Endothelial cell of umbilical vein (primary cell): Measurements from ENCODE around the gene DAAM1. TPM values are rescaled to one million over a fixed set of nuclear protein-coding genes. Genes with fewer than 3 reads are reported as not detected.
A peak's percentile ranks its signal among the peaks of the same experiment; 100 is the strongest.

Source experiments
- BruUV-seq: library from RNA; stranded (reverse); fragments of 400-500 nt; replicated peaks from 2 replicates; lab custom pipeline; 2021; lab: Mats Ljungman, UMichigan
- CTCF ChIA-PET: fragments of 300-600, 350-600 bp; sonication (Branson Sonifier 250); formaldehyde crosslinking; loops from one replicate; lab custom pipeline; 2021; ENCODE audit warnings: antibody characterized with exemption, inconsistent platforms; lab: Charles Lee
- POLR2A ChIA-PET: fragments of 300-600, 350-600 bp; sonication (Branson Sonifier 250); formaldehyde crosslinking; loops from one replicate; lab custom pipeline; 2021; ENCODE audit warnings: antibody characterized with exemption, inconsistent platforms; lab: Charles Lee
- DNase-seq: peaks from one replicate; pipeline ENCODE4 v3.0.0-alpha.2; 2011; ENCODE audit warnings: low read depth, low spot score
- FAIRE-seq: peaks from 2 replicates; lab custom pipeline; 2011; peaks lifted over from hg19 to GRCh38; lab: Jason Lieb, UNC
- H2AFZ ChIP-seq: 2 replicates; pipeline ENCODE4 v1.6.0; 2012; ENCODE audit warnings: low read depth, low read length, control low read depth, inconsistent platforms
- H3K27ac ChIP-seq: 2 replicates; pipeline ENCODE4 v1.5.1; 2011; ENCODE audit warnings: low read depth, mild to moderate bottlenecking, control low read depth, low read length, moderate library complexity; ENCODE audit not compliant: insufficient read depth
- H3K27me3 ChIP-seq, 2 experiments: 2 replicates each; pipeline versions ENCODE4 v1.6.0 to v1.6.1; 2011; ENCODE audit warnings: low read length in 2 of 2, mixed read lengths in 1 of 2; ENCODE audit not compliant: control insufficient read depth in 2 of 2, insufficient read depth in 2 of 2
- H3K36me3 ChIP-seq, 2 experiments: 2 replicates in 1 of 2; 3 replicates in 1 of 2; pipeline ENCODE4 v1.5.1; 2011; ENCODE audit warnings: low read length in 2 of 2, mild to moderate bottlenecking in 1 of 2, moderate library complexity in 1 of 2; ENCODE audit not compliant: control insufficient read depth in 2 of 2, insufficient read depth in 2 of 2; ENCODE audit errors: extremely low read depth in 1 of 2
- H3K4me1 ChIP-seq: 3 replicates; pipeline ENCODE4 v1.5.1; 2011; ENCODE audit warnings: mild to moderate bottlenecking, low read length; ENCODE audit not compliant: control insufficient read depth, insufficient read depth; ENCODE audit errors: extremely low read depth
- H3K4me2 ChIP-seq: 2 replicates; pipeline ENCODE4 v1.6.1; 2011; ENCODE audit warnings: low read length, control low read depth, mixed read lengths; ENCODE audit not compliant: insufficient read depth
- H3K4me3 ChIP-seq, 3 experiments: fragments of 200-600 bp in 1 of 3; sonication (generic), shearing (Covaris generic) in 1 of 3; replicated peaks in 1 of 3; 2 replicates each; pipeline ENCODE4 v1.5.1; 2011 to 2016; ENCODE audit warnings: control low read depth in 3 of 3, low read length in 3 of 3, mild to moderate bottlenecking in 2 of 3, inconsistent platforms in 1 of 3, low read depth in 1 of 3, moderate library complexity in 1 of 3; ENCODE audit not compliant: insufficient read depth in 1 of 3
- H3K79me2 ChIP-seq: 2 replicates; pipeline ENCODE4 v1.6.0; 2012; ENCODE audit warnings: low read length, inconsistent platforms; ENCODE audit not compliant: control insufficient read depth, insufficient read depth
- H3K9ac ChIP-seq: replicated peaks from 2 replicates; pipeline ENCODE3; 2011; ENCODE audit warnings: low read length, control low read depth; ENCODE audit not compliant: insufficient read depth; ENCODE audit errors: extremely low read depth
- H3K9me1 ChIP-seq: replicated peaks from 3 replicates; pipeline ENCODE4 v1.6.0; 2011; ENCODE audit warnings: mild to moderate bottlenecking, low read length; ENCODE audit not compliant: control insufficient read depth, insufficient read depth; ENCODE audit errors: extremely low read depth
- H3K9me3 ChIP-seq: replicated peaks from 2 replicates; pipeline ENCODE4 v1.5.1; 2012; ENCODE audit warnings: low read length, inconsistent platforms; ENCODE audit not compliant: control insufficient read depth, insufficient read depth
- H4K20me1 ChIP-seq: replicated peaks from 2 replicates; pipeline ENCODE3; 2011; ENCODE audit warnings: mild to moderate bottlenecking, low read length; ENCODE audit not compliant: control insufficient read depth, insufficient read depth; ENCODE audit errors: extremely low read depth
- CTCF ChIP-seq, 2 donors: IDR thresholded peaks; 1 replicate in 1 of 2; 2 replicates in 1 of 2; pipeline ENCODE4 v1.5.1; 2011; ENCODE audit warnings: low read length in 2 of 2, mild to moderate bottlenecking in 2 of 2, moderate library complexity in 2 of 2, control low read depth in 1 of 2, inconsistent platforms in 1 of 2, low read depth in 1 of 2; ENCODE audit not compliant: insufficient read depth in 1 of 2; ENCODE audit errors: extremely low read depth in 1 of 2
- EZH2 ChIP-seq: IDR thresholded peaks from 2 replicates; pipeline ENCODE4 v1.6.1; 2012; ENCODE audit warnings: borderline replicate concordance, low read depth, mild to moderate bottlenecking, moderate library complexity, low read length, inconsistent platforms; ENCODE audit not compliant: severe bottlenecking
- FOS ChIP-seq: IDR thresholded peaks from 2 replicates; pipeline ENCODE4 v1.6.1; 2011; ENCODE audit warnings: mild to moderate bottlenecking, low read length, moderate library complexity, borderline replicate concordance; ENCODE audit not compliant: insufficient read depth
- GATA2 ChIP-seq: IDR thresholded peaks from 2 replicates; pipeline ENCODE4 v1.7.0; 2011; ENCODE audit warnings: low read depth, mild to moderate bottlenecking, moderate library complexity, mixed read lengths, low read length; ENCODE audit not compliant: insufficient read length, insufficient read depth
- JUN ChIP-seq: IDR thresholded peaks from 2 replicates; pipeline ENCODE4 v1.6.1; 2011; ENCODE audit warnings: borderline replicate concordance, low read depth; ENCODE audit not compliant: insufficient read length, insufficient read depth
- MAX ChIP-seq: IDR thresholded peaks from 2 replicates; pipeline ENCODE4 v1.6.1; 2011; ENCODE audit not compliant: insufficient read depth, insufficient read length
- MYC ChIP-seq: IDR thresholded peaks from one replicate; pipeline ENCODE4 v1.6.1; 2011; ENCODE audit warnings: mild to moderate bottlenecking, low read depth, low read length
- POLR2A ChIP-seq: IDR thresholded peaks from 2 replicates; pipeline ENCODE4 v1.6.1; 2012; ENCODE audit warnings: low read depth, mild to moderate bottlenecking, control low read depth, low read length
- POLR2AphosphoS5 ChIP-seq: IDR thresholded peaks from 2 replicates; pipeline ENCODE4 v1.6.1; 2012; ENCODE audit warnings: low read depth, mild to moderate bottlenecking, control low read depth, low read length, moderate library complexity; ENCODE audit not compliant: insufficient read depth
- dilution Hi-C: fragments of 300-500 bp; cut with MboI; formaldehyde crosslinking; loops from one replicate; pipeline ENCODE4 v1.15.0; 2019; ENCODE audit warnings: low sequenced_read_pairs; ENCODE audit not compliant: extremely low pct_ligation_motif_present
- intact Hi-C: fragments of 100-400 bp; cut with micrococcal nuclease; formaldehyde crosslinking; loops from one replicate; pipeline ENCODE4 v1.10.0; 2022
- polyA plus RNA-seq, 4 experiments: library from polyadenylated mRNA; depleted of rRNA in 3 of 4; stranded (reverse) in 3 of 4; unstranded in 1 of 4; fragments of >200 nt; gene quantifications; 2 replicates each; pipeline versions ENCODE4 v1.2.1 to v1.2.3, GENCODE V29; 2011 to 2012; ENCODE audit warnings: missing spikeins in 1 of 4
- total RNA-seq: library from RNA; stranded (reverse); gene quantifications from 2 replicates; pipeline ENCODE4 v1.2.3, GENCODE V29; 2021

The DAAM1 gene
- total and polyA plus RNA-seq, 2 donors (not counting 3 experiments of a cell fraction or from before 2014, with no cell fraction given) = 10.2 to 25.3 TPM

- dilution Hi-C loops = no loop called here
- FAIRE-seq = no peak
These were observed 79.5 kb downstream of the DAAM1 start for GRCh38 chr14:59268011-59268410.

GRCh38 chr14:59268858-59269257 is 80.4 kb downstream of the DAAM1 start:
- H3K4me1 ChIP-seq = peaks cover 2% of the 10 kb centered on the region
- peaks cover 0 to 6% of the 10 kb centered on the region in 2 experiments for H3K36me3 ChIP-seq
- intact Hi-C loops = no loop called here
- no peaks in the 10 kb centered on the region for H3K27me3 ChIP-seq
- FAIRE-seq (no peak), DNase-seq (no peak)
- H3K9ac ChIP-seq = no peak overlapping the region
- H3K9me1 ChIP-seq = no peaks in the 10 kb centered on the region
- POLR2A ChIA-PET = no interaction called here
- no peak overlapping the region for H3K27ac ChIP-seq
- H3K4me2 ChIP-seq = no peak overlapping the region
- no TSS peak for BruUV-seq
- TF ChIP-seq POLR2AphosphoS5 = no peak
- TF ChIP-seq MAX = no peak
- no peak for TF ChIP-seq POLR2A
- no peak for TF ChIP-seq FOS
- TF ChIP-seq EZH2 = no peak
- TF ChIP-seq CTCF (IDR thresholded peaks at IDR 0.05; ENCODE audit: extremely low read depth in 1 of 2, insufficient read depth in 1 of 2, low read depth in 1 of 2, low read length in 2 of 2) = no peak
- no peak for TF ChIP-seq JUN
- no peak for TF ChIP-seq GATA2
- TF ChIP-seq MYC = no peak
- H3K9me3 ChIP-seq = no peaks in the 10 kb centered on the region
- CTCF ChIA-PET = interaction anchor here (0.8 to 1.1 kb wide), 3 partner anchors 38 to 175 kb away, joined by 3 to 4 read pairs (median 3); no protein-coding TSS in a partner anchor
- no peaks in the 10 kb centered on the region for H3K79me2 ChIP-seq
- no peak overlapping the region for H3K4me3 ChIP-seq
- no peak overlapping the region for H2AFZ ChIP-seq
- no peaks in the 10 kb centered on the region for H4K20me1 ChIP-seq
- dilution Hi-C loops = no loop called here

More at GRCh38 chr14:59268011-59268410, 79.5 kb downstream of the DAAM1 start:
- Histone ChIP-seq H2AFZ (no peak overlapping the region), H3K4me2 (no peak overlapping the region), H4K20me1 (no peaks in the 10 kb centered on the region), H3K4me3 (no peak overlapping the region), H3K9me1 (no peaks in the 10 kb centered on the region), H3K9ac (no peak overlapping the region), H3K27ac (no peak overlapping the region), H3K27me3 (no peaks in the 10 kb centered on the region), H3K79me2 (no peaks in the 10 kb centered on the region), H3K36me3 (peaks cover 0 to 6% of the 10 kb centered on the region in 2 experiments), H3K4me1 (peaks cover 3% of the 10 kb centered on the region), H3K9me3 (no peaks in the 10 kb centered on the region)
- peak; percentile 23 for TF ChIP-seq FOS
- no peak for TF ChIP-seq JUN
- ChIA-PET CTCF (interaction anchor here (1.1 to 1.8 kb wide), 4 partner anchors 16 to 176 kb away, joined by 3 to 4 read pairs (median 4); no protein-coding TSS in a partner anchor), POLR2A (no interaction called here)
- BruUV-seq = no TSS peak
- peak; percentile 46 for DNase-seq
- intact Hi-C loops = no loop called here
